GM12873 (cell line): ENCODE measurements around the gene MYOF.

Experiments used
- CTCF ChIP-seq: IDR thresholded peaks from 2 replicates; pipeline ENCODE4 v1.5.1; 2012; ENCODE audit warnings: low read depth, mild to moderate bottlenecking, moderate library complexity, low read length, control low read depth; ENCODE audit not compliant: insufficient read depth; ENCODE audit errors: missing control alignments

MYOF gene

GRCh38 chr10:93333278-93333978 is 148.7 kb downstream of the MYOF start:
- TF ChIP-seq CTCF: no peak

- no peak for TF ChIP-seq CTCF
Observed at GRCh38 chr10:93330824-93331223, 151.3 kb downstream of the MYOF start.

GRCh38 chr10:93319896-93320295 is 162.2 kb downstream of the MYOF start:
- TF ChIP-seq CTCF: no peak

- no peak for TF ChIP-seq CTCF
Observed at GRCh38 chr10:93319096-93319495, 163.0 kb downstream of the MYOF start.

- no peak for TF ChIP-seq CTCF
Observed at GRCh38 chr10:93315246-93315645, 166.9 kb downstream of the MYOF start.

- TF ChIP-seq CTCF: no peak
Observed at GRCh38 chr10:93313798-93314197, 168.3 kb downstream of the MYOF start.

GRCh38 chr10:93309062-93309461 is 173.1 kb downstream of the MYOF start:
- TF ChIP-seq CTCF: no peak
